Spleen (tissue), 11 donors: ENCODE data around the gene DUS4L. TPM values are rescaled to one million over a fixed set of nuclear protein-coding genes. Genes with fewer than 3 reads are reported as not detected.

Experiments
- DNase-seq: peaks from one replicate; pipeline ENCODE4 v3.0.0-alpha.2; 2020
- H3K27ac ChIP-seq, 8 donors: fragments of 200-600 bp; sonication (generic) in 7 of 8; 1 replicate in 4 of 8; 2 replicates in 4 of 8; pipeline versions ENCODE4 v1.5.0 to v1.8.0; 2016 to 2021; ENCODE audit warnings: inconsistent platforms in 4 of 8, mild to moderate bottlenecking in 4 of 8, moderate library complexity in 1 of 8
- H3K27me3 ChIP-seq, 7 donors: fragments of 200-600 bp; sonication (generic) in 6 of 7; replicated peaks in 1 of 7; 1 replicate in 4 of 7; 2 replicates in 3 of 7; pipeline versions ENCODE4 v1.5.0 to v1.8.0; 2016 to 2021; ENCODE audit warnings: inconsistent platforms in 3 of 7, mild to moderate bottlenecking in 1 of 7
- H3K36me3 ChIP-seq, 6 donors: fragments of 200-600 bp; sonication (generic) in 5 of 6; 1 replicate in 4 of 6; 2 replicates in 2 of 6; pipeline versions ENCODE4 v1.5.0 to v1.8.0; 2016 to 2021; ENCODE audit warnings: inconsistent platforms in 2 of 6
- H3K4me1 ChIP-seq, 6 donors: fragments of 200-600 bp; sonication (generic) in 5 of 6; 1 replicate in 3 of 6; 2 replicates in 3 of 6; pipeline versions ENCODE4 v1.5.0 to v1.8.0; 2016 to 2021; ENCODE audit warnings: inconsistent platforms in 3 of 6
- H3K4me3 ChIP-seq, 8 donors: fragments of 200-600 bp; sonication (generic) in 7 of 8; 1 replicate in 4 of 8; 2 replicates in 4 of 8; pipeline versions ENCODE4 v1.5.0 to v1.8.0; 2016 to 2021; ENCODE audit warnings: inconsistent platforms in 4 of 8, mild to moderate bottlenecking in 4 of 8, moderate library complexity in 2 of 8
- H3K9me3 ChIP-seq, 8 donors: fragments of 200-600 bp; sonication (generic) in 7 of 8; 1 replicate in 4 of 8; 2 replicates in 4 of 8; pipeline versions ENCODE4 v1.5.0 to v1.8.0; 2016 to 2021; ENCODE audit warnings: inconsistent platforms in 4 of 8
- POLR2A ChIP-seq, 3 donors: fragments of 450-650 bp; IDR thresholded peaks; one replicate each; pipeline ENCODE4 v1.5.1; 2017; ENCODE audit warnings: antibody characterized with exemption in 3 of 3, mild to moderate bottlenecking in 1 of 3
- POLR2AphosphoS5 ChIP-seq, 3 donors: sonication (generic); formaldehyde crosslinking; IDR thresholded peaks; one replicate each; pipeline ENCODE4 v1.5.1; 2017; ENCODE audit warnings: antibody characterized with exemption in 3 of 3
- WGBS, 5 donors: extraction: QIAGEN DNeasy Blood & Tissue Kit in 3 of 5; methylation state at CpG; one replicate each; pipeline versions ENCODE4 v1.1.5 to v1.1.7; 2013 to 2018; 5-methylcytosine and 5-hydroxymethylcytosine counted together
- intact Hi-C: fragments of 100-400 bp; cut with DNase I; formaldehyde crosslinking; loops from one replicate; pipeline ENCODE4 v1.15.0; 2023; ENCODE audit warnings: low total_unique reads
- polyA plus RNA-seq, 3 donors: library from polyadenylated mRNA; stranded (reverse); fragments of 200-250 nt; gene quantifications; one replicate each; pipeline ENCODE4 v1.2.1, GENCODE V29; 2013
- total RNA-seq, 7 donors: library from RNA; depleted of rRNA in 3 of 7; stranded (reverse); fragments of >200 nt in 3 of 7; fragmentation: NEBNext Ultra II Directional in 4 of 7; extraction: Animal tissue kit (Norgen Biotek cat#: 25700) in 4 of 7; gene quantifications; one replicate each; pipeline versions ENCODE4 v1.1.0 to v1.2.1, GENCODE V29; 2016 to 2021
- TF ChIP-seq, protein P1 (sequence below), 11 experiments: fragments of 200-600 bp in 7 of 11; fragments of 450-650 bp in 4 of 11; sonication (generic) in 4 of 11; IDR thresholded peaks in 8 of 11; conservative IDR thresholded peaks in 3 of 11; 1 replicate in 7 of 11; 2 replicates in 4 of 11; pipeline versions ENCODE4 v1.4.0 to v1.8.0; 2016 to 2021; ENCODE audit warnings: antibody characterized with exemption in 11 of 11, inconsistent platforms in 4 of 11, mild to moderate bottlenecking in 1 of 11
- donor health status: healthy with polysubstance abuse.
- donor health status: DM: no; HTN: no; CAD: no; lungs with moderate emphysema.
- donor health status: DM: no; HTN: no; CAD: no.
- donor health status: Bipolar disorder and iron deficiency.
- donor health status: healthy.
- donor health status: DM: no; HTN: no; CAD: no.
- donor health status: DM: yes; HTN: yes; CAD: no.

DUS4L gene
- total and polyA plus RNA-seq, 10 donors = 3.7 to 18.0 (median 7.0) TPM

DNA sequence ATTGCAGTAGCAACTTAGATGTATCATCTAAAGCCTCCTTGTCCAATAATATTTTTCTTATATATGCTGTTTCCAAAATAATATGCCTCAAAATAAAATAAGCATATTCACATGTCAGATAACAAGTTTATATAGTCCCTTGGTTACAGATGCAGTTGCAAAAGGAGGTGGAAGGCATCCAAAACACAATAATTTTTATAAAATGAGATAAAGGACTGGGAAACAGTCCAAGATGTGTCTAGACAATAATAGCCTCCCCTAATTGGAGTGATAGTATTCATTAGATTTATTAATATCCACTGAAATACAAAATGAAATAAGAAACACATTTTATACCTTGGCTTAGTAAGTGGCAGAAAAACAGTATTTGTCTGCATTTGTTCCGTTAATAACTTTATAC, 46.6 kb downstream of the DUS4L start:
- Histone ChIP-seq H3K27ac (no peak overlapping the region), H3K27me3 (no peaks in the 10 kb centered on the region), H3K36me3 (peaks cover 0 to 54% (median 17%) of the 10 kb centered on the region in 6 donors), H3K4me3 (no peak overlapping the region), H3K4me1 (no peaks in the 10 kb centered on the region), H3K9me3 (no peaks in the 10 kb centered on the region)
- intact Hi-C loops = no loop called here
- TF ChIP-seq POLR2A (IDR thresholded peaks at IDR 0.05) = no peak
- TF ChIP-seq, protein P1, sequence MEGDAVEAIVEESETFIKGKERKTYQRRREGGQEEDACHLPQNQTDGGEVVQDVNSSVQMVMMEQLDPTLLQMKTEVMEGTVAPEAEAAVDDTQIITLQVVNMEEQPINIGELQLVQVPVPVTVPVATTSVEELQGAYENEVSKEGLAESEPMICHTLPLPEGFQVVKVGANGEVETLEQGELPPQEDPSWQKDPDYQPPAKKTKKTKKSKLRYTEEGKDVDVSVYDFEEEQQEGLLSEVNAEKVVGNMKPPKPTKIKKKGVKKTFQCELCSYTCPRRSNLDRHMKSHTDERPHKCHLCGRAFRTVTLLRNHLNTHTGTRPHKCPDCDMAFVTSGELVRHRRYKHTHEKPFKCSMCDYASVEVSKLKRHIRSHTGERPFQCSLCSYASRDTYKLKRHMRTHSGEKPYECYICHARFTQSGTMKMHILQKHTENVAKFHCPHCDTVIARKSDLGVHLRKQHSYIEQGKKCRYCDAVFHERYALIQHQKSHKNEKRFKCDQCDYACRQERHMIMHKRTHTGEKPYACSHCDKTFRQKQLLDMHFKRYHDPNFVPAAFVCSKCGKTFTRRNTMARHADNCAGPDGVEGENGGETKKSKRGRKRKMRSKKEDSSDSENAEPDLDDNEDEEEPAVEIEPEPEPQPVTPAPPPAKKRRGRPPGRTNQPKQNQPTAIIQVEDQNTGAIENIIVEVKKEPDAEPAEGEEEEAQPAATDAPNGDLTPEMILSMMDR (IDR thresholded peaks at IDR 0.05 in 8 of 11, conservative IDR thresholded peaks at IDR 0.05 in 3 of 11) = no peak
- TF ChIP-seq POLR2AphosphoS5 (IDR thresholded peaks at IDR 0.05) = no peak
- DNase-seq = no peak
- 90 to 97% (median 93%) methylated on average over 1 of the region's 1 CpG for WGBS, 5 donors

DNA sequence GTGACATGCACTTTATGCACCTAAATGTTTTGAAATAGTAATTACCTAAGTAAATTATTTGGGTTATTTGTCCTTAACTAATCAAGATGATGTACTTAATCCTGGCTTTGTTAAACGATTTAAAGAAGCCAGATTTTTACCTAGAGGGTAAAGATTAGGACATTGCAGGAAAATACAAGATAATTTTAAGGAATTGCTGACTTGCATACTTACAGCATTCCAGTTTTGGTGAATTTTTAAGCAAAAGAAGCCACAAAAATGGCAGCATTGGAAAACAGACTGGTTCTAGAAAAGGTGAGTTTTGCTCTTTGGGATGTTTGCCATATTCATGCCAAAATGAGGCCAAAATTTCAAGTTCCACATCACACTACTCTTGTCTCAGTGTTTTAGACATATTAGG, 49.7 kb downstream of the DUS4L start:
- H3K9me3 ChIP-seq = no peaks in the 10 kb centered on the region
- H3K27ac ChIP-seq = no peak overlapping the region
- H3K4me3 ChIP-seq = no peak overlapping the region
- WGBS, 5 donors = 92 to 98% (median 95%) methylated on average over 1 of the region's 1 CpG
- H3K36me3 ChIP-seq = peaks cover 0 to 66% (median 26%) of the 10 kb centered on the region in 6 donors
- intact Hi-C loops = no loop called here
- TF ChIP-seq POLR2A (IDR thresholded peaks at IDR 0.05) (no peak), POLR2AphosphoS5 (IDR thresholded peaks at IDR 0.05) (no peak)
- TF ChIP-seq, protein P1 (IDR thresholded peaks at IDR 0.05 in 8 of 11, conservative IDR thresholded peaks at IDR 0.05 in 3 of 11) = no peak
- no peaks in the 10 kb centered on the region for H3K27me3 ChIP-seq
- H3K4me1 ChIP-seq = no peaks in the 10 kb centered on the region
- DNase-seq = no peak

DNA sequence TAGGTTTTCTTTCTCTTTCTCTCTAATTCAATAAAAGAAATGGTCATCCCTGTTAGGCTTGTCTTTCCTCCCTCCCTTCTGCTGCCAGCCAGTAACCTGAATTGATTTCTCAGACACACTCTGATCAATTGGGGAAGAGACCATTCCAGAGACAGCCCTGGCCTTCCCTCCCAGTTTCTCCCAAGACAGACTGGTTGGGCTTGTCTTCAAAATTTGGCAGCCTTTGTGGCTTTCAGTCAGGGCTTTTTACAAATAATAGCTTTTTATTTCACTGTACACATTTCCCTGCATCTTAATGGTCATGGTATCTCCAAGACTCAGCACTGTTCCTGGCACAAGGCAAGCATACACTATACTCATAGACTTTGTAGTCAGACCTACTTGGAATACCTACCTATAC, 50.2 kb downstream of the DUS4L start:
- no peaks in the 10 kb centered on the region for H3K4me1 ChIP-seq
- H3K36me3 ChIP-seq = peaks cover 0 to 68% (median 26%) of the 10 kb centered on the region in 6 donors
- no peak overlapping the region for H3K27ac ChIP-seq
- no peak for TF ChIP-seq POLR2A (IDR thresholded peaks at IDR 0.05)
- DNase-seq = no peak
- no peak overlapping the region for H3K4me3 ChIP-seq
- intact Hi-C loops = no loop called here
- no peaks in the 10 kb centered on the region for H3K27me3 ChIP-seq
- no peaks in the 10 kb centered on the region for H3K9me3 ChIP-seq

DNA sequence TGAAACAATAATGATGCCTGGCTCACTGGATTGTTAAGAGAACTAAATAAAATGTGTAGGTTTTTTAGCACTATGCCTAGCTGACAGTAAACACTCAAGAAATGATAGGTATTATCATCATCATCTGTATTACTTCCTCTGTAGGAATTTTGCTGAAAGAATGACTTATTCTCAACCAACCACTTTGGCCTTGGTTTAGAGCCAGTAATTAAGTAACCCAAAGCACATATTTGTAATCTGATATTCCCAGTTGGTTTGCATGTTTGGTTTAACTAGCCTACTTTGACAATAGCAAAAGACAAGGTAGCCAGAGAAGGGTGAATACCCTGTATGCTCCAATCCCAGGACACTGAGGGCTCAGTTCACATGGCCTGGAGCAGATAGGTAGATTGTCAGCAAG, 50.7 kb downstream of the DUS4L start:
- no peaks in the 10 kb centered on the region for H3K4me1 ChIP-seq
- H3K36me3 ChIP-seq = peaks cover 0 to 64% (median 26%) of the 10 kb centered on the region in 6 donors
- H3K27ac ChIP-seq = no peak overlapping the region
- intact Hi-C loops = no loop called here
- H3K27me3 ChIP-seq = no peaks in the 10 kb centered on the region
- TF ChIP-seq, protein P1 (IDR thresholded peaks at IDR 0.05 in 8 of 11, conservative IDR thresholded peaks at IDR 0.05 in 3 of 11) = no peak
- TF ChIP-seq POLR2AphosphoS5 (IDR thresholded peaks at IDR 0.05) (no peak), POLR2A (IDR thresholded peaks at IDR 0.05) (no peak)
- no peak overlapping the region for H3K4me3 ChIP-seq
- no peak for DNase-seq
- H3K9me3 ChIP-seq = no peaks in the 10 kb centered on the region
